PC-9 (cell line): Measurements from ENCODE around the gene ATRN. TPM values are rescaled to one million over a fixed set of nuclear protein-coding genes. Genes with fewer than 3 reads are reported as not detected.
A peak's percentile ranks its signal among the peaks of the same experiment; 100 is the strongest.

Experiments
- BruUV-seq: library from RNA; stranded (reverse); fragments of 400-500 nt; replicated peaks from 2 replicates; lab custom pipeline; 2021; lab: Mats Ljungman, UMichigan
- CTCF ChIA-PET: fragments of 300-600 bp; sonication (Branson Sonifier 250); formaldehyde crosslinking; loops from one replicate; lab custom pipeline; 2022; ENCODE audit warnings: antibody characterized with exemption; lab: Charles Lee
- POLR2A ChIA-PET: fragments of 300-600 bp; sonication (Branson Sonifier 250); formaldehyde crosslinking; loops from one replicate; lab custom pipeline; 2022; ENCODE audit warnings: antibody characterized with exemption; ENCODE audit not compliant: unreplicated experiment; lab: Charles Lee
- DNase-seq, 2 experiments: peaks; one replicate each; pipeline versions ENCODE4 v3.0.0 to v3.0.0-alpha.2; 2015 to 2022; ENCODE audit warnings: mixed read lengths in 1 of 2
- H2AFZ ChIP-seq: fragments of 200-600 bp; sonication (generic); 2 replicates; pipeline ENCODE4 v1.8.1; 2017; ENCODE audit warnings: antibody characterized with exemption
- H3F3A ChIP-seq: fragments of 200-600 bp; sonication (generic); 2 replicates; pipeline ENCODE4 v1.8.1; 2017; ENCODE audit warnings: antibody characterized with exemption, mild to moderate bottlenecking, low read depth; ENCODE audit not compliant: insufficient read depth
- H3K27ac ChIP-seq: fragments of 200-600 bp; sonication (generic); 2 replicates; pipeline ENCODE4 v1.6.1; 2016; ENCODE audit warnings: mixed run types
- H3K27me3 ChIP-seq: fragments of 200-600 bp; sonication (generic); 2 replicates; pipeline ENCODE4 v1.6.1; 2016; ENCODE audit warnings: low read depth, mixed run types; ENCODE audit not compliant: insufficient read depth
- H3K36me3 ChIP-seq: fragments of 200-600 bp; sonication (generic); 2 replicates; pipeline ENCODE4 v1.6.1; 2016; ENCODE audit warnings: low read depth, mixed run types
- H3K4me1 ChIP-seq: fragments of 200-600 bp; sonication (generic); replicated peaks from 2 replicates; pipeline ENCODE4 v1.6.1; 2016; ENCODE audit warnings: mixed run types; ENCODE audit not compliant: insufficient read depth
- H3K4me2 ChIP-seq: fragments of 200-600 bp; sonication (generic); 2 replicates; pipeline ENCODE4 v1.6.1; 2017; ENCODE audit warnings: mixed run types
- H3K4me3 ChIP-seq: fragments of 200-600 bp; sonication (generic); 2 replicates; pipeline ENCODE4 v1.6.1; 2016; ENCODE audit warnings: mixed run types
- H3K79me2 ChIP-seq: fragments of 200-600 bp; sonication (generic); 2 replicates; pipeline ENCODE4 v1.6.1; 2017; ENCODE audit warnings: low read depth, mixed run types
- H3K9me2 ChIP-seq: fragments of 200-600 bp; sonication (generic); 2 replicates; pipeline ENCODE4 v1.8.1; 2017; ENCODE audit warnings: mild to moderate bottlenecking; ENCODE audit not compliant: insufficient read depth
- H3K9me3 ChIP-seq: fragments of 200-600 bp; sonication (generic); 2 replicates; pipeline ENCODE4 v1.8.1; 2016; ENCODE audit warnings: low read depth; ENCODE audit not compliant: insufficient read depth
- H4K20me1 ChIP-seq: fragments of 200-600 bp; sonication (generic); 2 replicates; pipeline ENCODE4 v1.8.1; 2017; ENCODE audit not compliant: insufficient read depth
- CTCF ChIP-seq: fragments of 200-600 bp; sonication (generic); conservative IDR thresholded peaks from 2 replicates; pipeline ENCODE4 v1.6.1; 2017; ENCODE audit warnings: mixed run types, antibody characterized with exemption, mild to moderate bottlenecking, moderate library complexity
- EZH2 ChIP-seq: fragments of 200-600 bp; sonication (generic); IDR thresholded peaks from 2 replicates; pipeline ENCODE4 v1.8.0; 2017; ENCODE audit warnings: antibody characterized with exemption, low read depth
- intact Hi-C: fragments of 100-400 bp; cut with micrococcal nuclease; formaldehyde crosslinking; loops from one replicate; pipeline ENCODE4 v1.10.0; 2022; ENCODE audit not compliant: unreplicated experiment
- total RNA-seq: library from RNA; stranded (reverse); gene quantifications from 2 replicates; pipeline ENCODE4 v1.2.3, GENCODE V29; 2021

The ATRN gene
- total RNA-seq, 1 experiment from 2014 or later: 34.9 TPM

- H3K27ac ChIP-seq: no peak overlapping the region
- no peaks in the 10 kb centered on the region for H3F3A ChIP-seq
- H3K9me2 ChIP-seq: no peaks in the 10 kb centered on the region
- intact Hi-C loops: no loop called here
- no peak overlapping the region for H3K4me2 ChIP-seq
- TF ChIP-seq EZH2: no peak
- TF ChIP-seq CTCF: no peak
- CTCF ChIA-PET: no interaction called here
- POLR2A ChIA-PET: interaction anchor here (0.6 kb wide), 1 partner anchor 411 kb away, joined by 3 read pairs; no protein-coding TSS in a partner anchor
- peaks cover 17% of the 10 kb centered on the region; the same call in 1 of the 2 replicates for H3K27me3 ChIP-seq
- H3K4me1 ChIP-seq: no peaks in the 10 kb centered on the region
- no TSS peak for BruUV-seq
- no peak overlapping the region for H2AFZ ChIP-seq
- no peaks in the 10 kb centered on the region for H3K36me3 ChIP-seq
- H3K9me3 ChIP-seq: no peaks in the 10 kb centered on the region
- no peak overlapping the region for H3K4me3 ChIP-seq
- H4K20me1 ChIP-seq: no peaks in the 10 kb centered on the region
- peak in 1 of 2 experiments; percentile 33 for DNase-seq
- no peaks in the 10 kb centered on the region for H3K79me2 ChIP-seq
Observed at GRCh38 chr20:3687655-3688054, 216.8 kb downstream of the ATRN start.

DNA sequence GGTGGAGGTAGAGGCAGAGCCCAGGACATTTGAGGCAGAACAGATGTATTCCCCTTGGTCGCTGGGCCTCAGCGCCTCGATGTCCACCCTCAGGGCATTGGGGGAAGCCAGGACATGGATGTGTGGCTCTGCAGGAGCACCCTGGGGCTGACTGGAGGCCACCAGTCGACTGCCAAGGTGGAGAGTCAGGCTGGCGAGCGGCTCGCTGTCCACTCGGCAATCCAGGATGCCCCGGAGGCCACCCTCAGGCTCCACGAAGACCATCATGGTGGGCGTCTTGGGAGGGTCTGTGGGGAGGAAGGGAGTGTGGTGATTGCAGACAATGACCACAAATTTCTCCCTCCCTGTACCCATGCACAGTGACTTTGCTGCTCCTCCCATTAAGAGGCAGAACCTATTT, 219.2 kb downstream of the ATRN start:
- H2AFZ ChIP-seq: no peak overlapping the region
- TF ChIP-seq CTCF (no peak), EZH2 (no peak)
- H3K4me2 ChIP-seq: no peak overlapping the region
- no peak overlapping the region for H3K4me3 ChIP-seq
- no peaks in the 10 kb centered on the region for H3K79me2 ChIP-seq
- intact Hi-C loops: no loop called here
- ChIA-PET POLR2A (no interaction called here), CTCF (no interaction called here)
- H3K27ac ChIP-seq: no peak overlapping the region
- no peaks in the 10 kb centered on the region for H4K20me1 ChIP-seq
- H3K9me2 ChIP-seq: no peaks in the 10 kb centered on the region
- peaks cover 18% of the 10 kb centered on the region; the same call in 1 of the 2 replicates for H3K27me3 ChIP-seq
- no TSS peak for BruUV-seq
- no peaks in the 10 kb centered on the region for H3F3A ChIP-seq
- H3K9me3 ChIP-seq: no peaks in the 10 kb centered on the region
- DNase-seq: no peak
- no peaks in the 10 kb centered on the region for H3K36me3 ChIP-seq
- no peaks in the 10 kb centered on the region for H3K4me1 ChIP-seq

GRCh38 chr20:3690413-3690812, 219.6 kb downstream of the ATRN start:
- Histone ChIP-seq H3K36me3 (no peaks in the 10 kb centered on the region), H3K27ac (no peak overlapping the region), H3K79me2 (no peaks in the 10 kb centered on the region), H3K4me1 (no peaks in the 10 kb centered on the region), H3F3A (no peaks in the 10 kb centered on the region), H3K9me3 (no peaks in the 10 kb centered on the region), H3K27me3 (peaks cover 18% of the 10 kb centered on the region; the same call in 1 of the 2 replicates), H3K4me3 (no peak overlapping the region), H3K9me2 (no peaks in the 10 kb centered on the region), H4K20me1 (no peaks in the 10 kb centered on the region), H2AFZ (no peak overlapping the region), H3K4me2 (no peak overlapping the region)
- BruUV-seq: no TSS peak
- ChIA-PET CTCF (no interaction called here), POLR2A (no interaction called here)
- TF ChIP-seq CTCF (no peak), EZH2 (no peak)
- DNase-seq: no peak
- intact Hi-C loops: no loop called here
